ENCODE data around the gene PGA5.
"Not testable (repeated sequence)": the region's sequence is repeated elsewhere in the genome, so short reads cannot be mapped to it uniquely, and the experiment has no call there.

DNA sequence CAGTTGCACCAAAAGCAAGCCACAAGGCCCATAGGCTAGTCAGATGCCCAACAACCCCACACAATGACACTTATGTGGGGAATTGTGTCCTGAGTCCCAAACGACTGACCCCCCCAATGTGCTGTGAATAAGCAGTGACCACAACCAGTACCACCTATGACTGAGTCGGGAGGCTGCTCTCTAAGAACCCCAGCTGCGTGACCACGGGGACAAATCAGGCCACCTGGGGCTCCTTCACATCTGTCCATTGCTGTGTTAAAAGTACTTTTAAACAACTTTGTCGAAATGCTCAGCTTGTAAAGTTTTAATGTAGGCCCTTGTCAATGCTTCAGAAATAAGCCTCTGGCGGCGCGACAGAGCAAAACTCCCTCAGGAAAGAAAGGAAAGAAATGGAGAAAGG, 687 bp upstream of the PGA5 start:
- TF ChIP-seq, protein P1, sequence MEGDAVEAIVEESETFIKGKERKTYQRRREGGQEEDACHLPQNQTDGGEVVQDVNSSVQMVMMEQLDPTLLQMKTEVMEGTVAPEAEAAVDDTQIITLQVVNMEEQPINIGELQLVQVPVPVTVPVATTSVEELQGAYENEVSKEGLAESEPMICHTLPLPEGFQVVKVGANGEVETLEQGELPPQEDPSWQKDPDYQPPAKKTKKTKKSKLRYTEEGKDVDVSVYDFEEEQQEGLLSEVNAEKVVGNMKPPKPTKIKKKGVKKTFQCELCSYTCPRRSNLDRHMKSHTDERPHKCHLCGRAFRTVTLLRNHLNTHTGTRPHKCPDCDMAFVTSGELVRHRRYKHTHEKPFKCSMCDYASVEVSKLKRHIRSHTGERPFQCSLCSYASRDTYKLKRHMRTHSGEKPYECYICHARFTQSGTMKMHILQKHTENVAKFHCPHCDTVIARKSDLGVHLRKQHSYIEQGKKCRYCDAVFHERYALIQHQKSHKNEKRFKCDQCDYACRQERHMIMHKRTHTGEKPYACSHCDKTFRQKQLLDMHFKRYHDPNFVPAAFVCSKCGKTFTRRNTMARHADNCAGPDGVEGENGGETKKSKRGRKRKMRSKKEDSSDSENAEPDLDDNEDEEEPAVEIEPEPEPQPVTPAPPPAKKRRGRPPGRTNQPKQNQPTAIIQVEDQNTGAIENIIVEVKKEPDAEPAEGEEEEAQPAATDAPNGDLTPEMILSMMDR (IDR thresholded peaks at IDR 0.05 in 8 of 11, conservative IDR thresholded peaks at IDR 0.05 in 3 of 11) = not testable (repeated sequence)
- TF ChIP-seq POLR2A (IDR thresholded peaks at IDR 0.05) = not testable (repeated sequence)

Data from spleen (tissue), 7 donors.